GM20000 (cell line): Measurements from ENCODE around the gene LILRB2.

Experiments used
- DNase-seq: peaks from one replicate; pipeline ENCODE4 v3.0.0; 2012; ENCODE audit warnings: low spot score
- TF ChIP-seq, protein P1 (sequence below): IDR thresholded peaks from 2 replicates; pipeline ENCODE4 v1.5.1; 2012; ENCODE audit warnings: mild to moderate bottlenecking, control low read depth; ENCODE audit errors: extremely low read depth, missing control alignments

LILRB2 gene

DNA sequence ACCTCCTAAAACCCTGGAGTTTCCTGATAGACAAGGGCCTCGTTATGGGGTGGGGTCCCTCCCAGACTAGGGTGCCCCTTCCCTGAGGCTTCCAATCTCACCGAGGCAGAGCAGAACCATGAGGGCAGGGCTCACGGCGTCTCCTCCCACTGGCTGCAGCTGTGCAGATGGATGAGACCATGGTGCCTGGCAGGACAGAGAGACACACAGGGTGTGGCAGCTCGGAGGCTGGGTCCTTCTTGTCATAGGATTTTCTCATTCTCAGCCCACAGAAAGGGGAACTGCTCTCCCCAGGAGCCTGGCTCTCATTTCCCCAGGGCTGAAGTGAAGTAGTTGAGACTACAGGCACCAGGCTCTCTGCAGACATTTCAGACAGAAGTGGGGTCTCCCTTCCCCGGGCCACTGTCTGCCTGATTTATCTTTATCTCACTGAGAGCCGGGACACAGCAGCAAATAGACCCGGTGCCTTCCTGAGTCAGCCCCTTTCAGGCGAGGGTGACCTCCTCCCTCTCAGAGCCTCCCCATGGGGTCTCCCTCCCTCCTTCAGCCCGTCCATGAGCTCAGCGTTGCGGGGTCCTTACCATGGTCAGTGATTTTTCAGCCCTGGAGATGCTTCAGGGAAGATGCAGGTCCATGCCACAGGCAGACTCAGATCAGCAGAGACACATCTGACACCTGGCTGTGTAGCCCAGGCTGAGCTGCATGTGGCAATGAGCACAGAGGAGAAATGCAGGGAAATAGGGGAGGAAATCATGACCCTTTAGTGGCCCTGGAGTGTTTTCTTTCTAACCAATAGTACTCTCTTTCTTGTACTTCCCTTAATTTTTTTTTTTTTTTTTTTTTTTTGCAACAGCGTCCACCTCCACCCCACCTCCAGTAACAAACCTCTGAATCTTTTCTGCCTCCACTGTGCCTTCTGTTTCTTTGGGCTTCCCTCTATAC, 31.8 kb upstream of the LILRB2 start, which contains the start of gene LILRA5:
Gene LILRA5 (minus strand): TSS at position 731 of the 942 bp plus-strand sequence. CDS start 147 bp downstream, at position 584.
- TF ChIP-seq, protein P1, sequence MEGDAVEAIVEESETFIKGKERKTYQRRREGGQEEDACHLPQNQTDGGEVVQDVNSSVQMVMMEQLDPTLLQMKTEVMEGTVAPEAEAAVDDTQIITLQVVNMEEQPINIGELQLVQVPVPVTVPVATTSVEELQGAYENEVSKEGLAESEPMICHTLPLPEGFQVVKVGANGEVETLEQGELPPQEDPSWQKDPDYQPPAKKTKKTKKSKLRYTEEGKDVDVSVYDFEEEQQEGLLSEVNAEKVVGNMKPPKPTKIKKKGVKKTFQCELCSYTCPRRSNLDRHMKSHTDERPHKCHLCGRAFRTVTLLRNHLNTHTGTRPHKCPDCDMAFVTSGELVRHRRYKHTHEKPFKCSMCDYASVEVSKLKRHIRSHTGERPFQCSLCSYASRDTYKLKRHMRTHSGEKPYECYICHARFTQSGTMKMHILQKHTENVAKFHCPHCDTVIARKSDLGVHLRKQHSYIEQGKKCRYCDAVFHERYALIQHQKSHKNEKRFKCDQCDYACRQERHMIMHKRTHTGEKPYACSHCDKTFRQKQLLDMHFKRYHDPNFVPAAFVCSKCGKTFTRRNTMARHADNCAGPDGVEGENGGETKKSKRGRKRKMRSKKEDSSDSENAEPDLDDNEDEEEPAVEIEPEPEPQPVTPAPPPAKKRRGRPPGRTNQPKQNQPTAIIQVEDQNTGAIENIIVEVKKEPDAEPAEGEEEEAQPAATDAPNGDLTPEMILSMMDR: no peak
- no peak for DNase-seq

DNA sequence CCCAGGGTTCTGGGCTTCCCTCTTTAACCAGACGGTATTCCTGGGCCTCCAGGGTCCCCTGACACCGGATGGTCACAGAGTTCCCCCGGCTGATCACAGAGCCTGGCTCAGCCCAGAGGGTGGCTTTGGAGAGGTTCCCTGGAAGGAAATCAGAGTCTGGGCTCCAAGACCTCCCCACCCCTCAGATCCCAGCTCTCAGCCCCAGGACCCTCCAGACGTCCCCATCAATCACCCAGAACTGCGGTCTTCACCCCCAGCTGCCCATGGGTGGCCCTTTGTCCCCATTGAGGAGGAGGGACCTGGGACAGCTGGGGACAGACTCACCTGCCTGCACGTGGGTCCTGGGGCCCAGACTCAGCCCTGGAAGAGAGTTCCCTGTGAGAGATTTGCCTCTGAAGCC, 31.1 kb upstream of the LILRB2 start:
- DNase-seq: no peak
- TF ChIP-seq, protein P1: no peak

GRCh38 chr19:54311486-54311885, 30.6 kb upstream of the LILRB2 start:
- TF ChIP-seq, protein P1: no peak
- DNase-seq: no peak

- DNase-seq: no peak
- TF ChIP-seq, protein P1: no peak
Measured at GRCh38 chr19:54310543-54310942, 29.6 kb upstream of the LILRB2 start.

DNA sequence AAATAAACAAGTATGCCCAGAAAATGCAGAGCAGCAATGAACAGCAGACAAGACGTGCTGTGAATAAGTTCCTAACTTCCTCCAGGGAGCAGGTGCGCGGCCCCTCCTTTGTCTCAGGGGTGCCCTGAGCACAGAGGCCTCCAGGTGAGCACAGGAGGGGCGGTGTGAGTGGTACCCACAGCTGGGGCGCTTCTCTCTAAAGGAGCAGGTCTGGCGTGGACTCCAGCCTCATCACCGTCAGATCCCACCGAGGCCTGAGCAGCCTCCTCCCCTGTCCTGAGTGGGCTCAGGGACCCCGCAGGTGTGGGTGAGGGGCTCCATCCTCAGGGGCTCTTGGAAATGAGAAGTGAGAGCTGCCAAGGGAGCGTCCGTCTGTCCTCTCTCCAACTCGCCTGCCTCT, 28.9 kb upstream of the LILRB2 start:
- TF ChIP-seq, protein P1: no peak
- no peak for DNase-seq

DNA sequence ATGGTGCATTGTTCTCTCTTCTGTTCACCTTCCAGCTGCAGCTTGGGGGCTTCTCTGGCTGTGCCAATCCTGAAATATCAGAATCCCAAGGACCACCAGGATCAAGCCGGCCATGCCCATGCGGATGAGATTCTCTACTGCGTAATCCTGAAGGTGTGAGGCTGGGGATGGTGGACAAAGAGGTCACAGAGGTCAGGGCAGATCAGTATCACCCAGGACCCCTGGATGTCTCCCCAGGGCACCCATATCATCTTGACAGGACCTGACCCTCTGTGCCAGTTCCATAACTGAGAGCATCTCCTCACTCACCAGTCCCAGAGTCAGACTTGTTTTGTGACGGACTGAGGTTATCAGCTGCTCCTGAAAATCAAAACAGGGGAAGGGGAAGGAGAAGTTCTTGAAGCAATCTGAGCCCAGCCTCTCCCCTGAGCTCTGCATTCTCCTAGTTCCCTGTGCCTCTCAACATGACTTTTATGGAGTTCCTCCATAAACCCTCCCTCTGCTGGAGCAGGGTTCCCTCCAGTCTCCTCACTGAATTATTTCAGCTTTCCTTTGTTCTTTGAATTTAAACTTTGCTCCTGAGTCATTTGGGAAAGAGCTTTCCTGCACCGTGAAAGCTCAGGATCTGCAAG, 26.6 kb upstream of the LILRB2 start:
- TF ChIP-seq, protein P1: no peak
- no peak for DNase-seq

DNA sequence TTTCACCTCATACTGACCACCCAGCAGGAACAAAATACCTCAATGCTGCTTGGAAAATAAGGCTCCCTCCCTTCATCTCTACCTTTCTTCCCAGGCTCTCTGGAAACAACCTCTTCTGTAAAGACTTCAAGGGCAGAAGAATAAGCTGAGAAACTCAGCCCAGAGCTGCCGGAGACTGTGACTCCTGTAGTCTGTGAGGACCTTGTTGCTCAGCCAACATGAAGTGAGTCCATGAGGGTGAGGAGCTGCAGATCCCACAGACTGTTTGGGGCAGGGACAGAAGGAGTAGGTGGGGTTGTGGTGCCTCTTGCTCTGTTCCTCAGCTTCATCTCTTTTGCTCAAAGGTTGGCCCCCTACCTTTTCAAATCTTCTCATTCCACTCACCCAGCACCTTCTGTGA, 24.2 kb upstream of the LILRB2 start:
- TF ChIP-seq, protein P1: no peak
- no peak for DNase-seq
